AG08395 (cell line): ENCODE data around the gene WNT1.

Source experiments
- DNase-seq: peaks from one replicate; pipeline ENCODE4 v3.0.0; 2012; ENCODE audit warnings: mixed read lengths, low spot score

The WNT1 gene

DNA sequence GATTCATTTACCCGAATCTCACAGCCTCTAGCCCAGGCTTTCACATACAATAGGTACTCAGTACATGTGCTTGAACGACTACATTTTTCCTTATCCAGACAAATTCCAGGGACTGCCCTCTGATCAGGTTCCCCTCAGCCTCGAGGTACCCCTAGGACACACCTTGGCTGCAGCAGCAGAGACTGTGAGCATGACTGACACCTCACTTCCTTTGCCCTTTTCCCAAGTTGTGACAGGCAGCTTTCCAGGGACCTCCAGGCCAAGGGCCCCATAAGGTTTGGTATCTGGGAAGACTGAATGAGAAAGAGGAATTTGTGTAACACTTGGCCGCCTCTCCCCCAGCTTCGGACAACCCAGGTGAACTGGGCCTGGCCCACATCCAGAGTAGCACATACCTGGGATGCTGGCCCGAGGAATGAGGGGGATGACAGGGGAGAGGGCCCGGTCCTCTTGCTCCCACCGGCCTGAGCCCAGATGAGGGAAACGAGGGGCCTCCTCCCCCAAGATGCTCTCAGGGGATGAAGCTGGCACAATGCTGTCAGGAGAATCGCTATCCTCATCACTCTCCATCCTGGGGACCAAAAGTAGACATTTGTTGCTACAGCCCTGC is 50.6 kb downstream of the WNT1 start:
- no peak for DNase-seq

DNA sequence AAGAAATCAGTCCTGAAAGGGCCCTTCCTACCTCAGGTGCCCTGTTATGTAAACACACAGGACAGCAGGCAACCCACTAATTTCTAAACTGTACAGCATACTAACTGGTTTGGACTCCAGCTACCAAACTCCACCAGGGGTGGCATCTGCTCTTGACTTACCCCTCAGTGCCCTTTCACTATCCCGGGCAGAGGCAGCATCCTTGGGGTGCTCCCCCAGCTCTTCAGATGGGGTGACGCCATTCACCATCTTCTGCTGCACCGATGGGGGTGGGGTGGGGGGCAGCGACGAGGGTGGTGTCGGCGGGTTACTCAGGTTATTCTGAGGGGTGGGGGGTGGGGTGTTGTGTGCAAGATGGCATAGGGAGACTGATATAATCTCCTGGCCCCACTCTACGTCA is 52.0 kb downstream of the WNT1 start:
- no peak for DNase-seq

DNA sequence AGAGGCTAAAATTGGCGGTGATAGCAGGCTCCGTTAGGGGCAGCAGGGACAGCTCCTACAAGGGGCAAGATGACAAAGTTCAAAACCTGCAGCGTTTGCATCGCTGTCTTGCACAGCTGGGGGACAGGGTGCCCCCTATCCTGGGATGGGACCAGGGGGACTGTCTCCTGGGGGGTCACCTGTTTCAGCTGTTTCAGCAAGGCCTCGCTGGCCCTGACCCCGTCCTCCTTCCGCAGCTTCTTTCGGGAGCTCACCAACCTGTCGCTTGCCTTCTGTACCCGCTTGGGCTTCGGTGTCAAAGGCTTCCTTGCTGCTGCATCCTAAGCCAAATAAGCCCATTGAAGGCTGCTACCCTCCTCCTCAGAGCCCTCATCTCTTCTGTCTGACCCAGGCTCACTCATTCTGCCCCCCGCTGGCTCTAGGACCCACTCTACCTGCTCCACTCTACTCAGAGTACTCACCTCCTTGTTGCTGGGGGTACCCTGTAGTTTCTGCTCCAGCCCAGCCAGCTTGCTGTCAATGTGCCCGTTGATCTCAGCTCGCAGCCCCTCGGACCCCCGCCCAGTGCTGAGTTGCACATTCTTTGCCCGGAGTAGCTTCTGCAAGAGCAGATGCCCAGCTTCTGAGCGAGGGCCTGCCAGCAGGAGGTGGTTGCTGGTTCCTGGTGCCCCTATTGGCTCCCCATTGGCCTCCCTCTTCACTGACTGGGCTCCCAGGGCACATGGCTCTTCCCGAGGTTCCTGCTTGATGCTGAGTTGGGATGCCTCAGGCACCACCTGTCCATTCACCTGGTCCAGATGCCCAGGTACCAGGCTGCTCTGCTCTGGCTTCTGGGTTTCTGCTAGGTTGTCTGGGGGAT is 52.8 kb downstream of the WNT1 start:
- DNase-seq: no peak

DNA sequence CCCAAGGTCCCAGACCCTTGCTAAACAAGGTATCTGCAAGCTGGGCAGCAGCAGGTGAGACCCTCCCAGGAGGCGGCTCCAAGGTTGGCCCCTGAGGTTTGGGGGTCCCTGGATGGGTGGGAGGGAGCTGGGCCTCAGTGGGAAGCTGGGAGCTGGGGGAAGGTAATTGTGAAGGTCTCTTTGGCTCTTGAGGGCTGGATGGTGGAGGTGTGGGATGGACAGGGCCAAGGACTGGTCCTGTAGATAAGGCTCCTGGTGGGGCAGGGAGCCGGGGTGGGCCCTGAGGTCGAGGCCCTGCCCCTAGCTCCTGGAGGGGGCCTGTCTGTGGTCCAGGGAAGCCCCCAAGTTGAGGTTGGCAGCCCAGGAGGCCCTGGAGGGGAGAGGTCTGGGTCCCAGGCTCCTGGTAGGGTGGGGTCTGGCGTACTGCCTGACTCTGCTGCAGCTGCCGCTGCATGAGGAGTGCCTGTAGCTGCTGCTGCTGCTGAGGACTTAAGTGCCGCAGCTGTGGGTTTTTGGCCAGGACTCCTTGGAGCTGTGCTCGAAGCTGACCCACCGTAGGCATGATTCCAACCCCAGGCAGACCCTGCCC is 53.5 kb downstream of the WNT1 start:
- no peak for DNase-seq
